Fibroblast of the aortic adventitia (primary cell): ENCODE results near the gene MIB1. TPM values are rescaled to one million over a fixed set of nuclear protein-coding genes. Genes with fewer than 3 reads are reported as not detected.

Source experiments
- DNase-seq: peaks from one replicate; pipeline ENCODE4 v3.0.0-alpha.2; 2010; ENCODE audit warnings: low read depth
- H3K4me3 ChIP-seq: 2 replicates; pipeline ENCODE4 v1.5.1; 2011; ENCODE audit warnings: low read depth, mild to moderate bottlenecking, control low read depth, low read length, moderate library complexity
- total RNA-seq: library from RNA; depleted of rRNA; stranded (reverse); fragments of >200 nt; gene quantifications from 2 replicates; pipeline ENCODE4 v1.2.3, GENCODE V29; 2012; ENCODE audit warnings: low replicate concordance
- TF ChIP-seq, protein P1 (sequence below): IDR thresholded peaks from 2 replicates; pipeline ENCODE4 v1.5.1; 2011; ENCODE audit warnings: mild to moderate bottlenecking, low read length, control low read depth, inconsistent platforms; ENCODE audit not compliant: insufficient read depth

The MIB1 gene
- total RNA-seq, 1 donor, result 47.0 TPM

DNA sequence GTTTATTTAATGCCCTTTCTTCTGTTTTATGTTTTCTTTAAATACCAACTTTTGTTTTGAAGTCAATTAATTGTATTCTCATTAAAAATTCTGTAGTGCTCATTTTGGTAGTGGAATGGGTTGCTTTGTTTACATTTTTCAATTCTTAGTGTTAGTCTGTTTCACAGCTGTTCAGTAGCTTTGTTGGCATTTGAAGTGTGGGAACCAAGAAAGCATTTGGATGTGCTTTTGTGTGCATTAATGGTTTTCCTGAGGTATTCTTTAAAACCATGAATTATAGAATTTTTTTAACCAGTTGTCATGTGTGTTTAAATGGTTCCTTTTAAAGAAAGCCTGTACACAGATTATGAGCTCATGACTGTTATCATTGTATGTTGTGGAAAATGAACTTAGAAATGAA lies 19.7 kb downstream of the MIB1 start:
- peak; percentile 13 for DNase-seq
- TF ChIP-seq, protein P1, sequence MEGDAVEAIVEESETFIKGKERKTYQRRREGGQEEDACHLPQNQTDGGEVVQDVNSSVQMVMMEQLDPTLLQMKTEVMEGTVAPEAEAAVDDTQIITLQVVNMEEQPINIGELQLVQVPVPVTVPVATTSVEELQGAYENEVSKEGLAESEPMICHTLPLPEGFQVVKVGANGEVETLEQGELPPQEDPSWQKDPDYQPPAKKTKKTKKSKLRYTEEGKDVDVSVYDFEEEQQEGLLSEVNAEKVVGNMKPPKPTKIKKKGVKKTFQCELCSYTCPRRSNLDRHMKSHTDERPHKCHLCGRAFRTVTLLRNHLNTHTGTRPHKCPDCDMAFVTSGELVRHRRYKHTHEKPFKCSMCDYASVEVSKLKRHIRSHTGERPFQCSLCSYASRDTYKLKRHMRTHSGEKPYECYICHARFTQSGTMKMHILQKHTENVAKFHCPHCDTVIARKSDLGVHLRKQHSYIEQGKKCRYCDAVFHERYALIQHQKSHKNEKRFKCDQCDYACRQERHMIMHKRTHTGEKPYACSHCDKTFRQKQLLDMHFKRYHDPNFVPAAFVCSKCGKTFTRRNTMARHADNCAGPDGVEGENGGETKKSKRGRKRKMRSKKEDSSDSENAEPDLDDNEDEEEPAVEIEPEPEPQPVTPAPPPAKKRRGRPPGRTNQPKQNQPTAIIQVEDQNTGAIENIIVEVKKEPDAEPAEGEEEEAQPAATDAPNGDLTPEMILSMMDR, result no peak
- H3K4me3 ChIP-seq, result no peak overlapping the region

DNA sequence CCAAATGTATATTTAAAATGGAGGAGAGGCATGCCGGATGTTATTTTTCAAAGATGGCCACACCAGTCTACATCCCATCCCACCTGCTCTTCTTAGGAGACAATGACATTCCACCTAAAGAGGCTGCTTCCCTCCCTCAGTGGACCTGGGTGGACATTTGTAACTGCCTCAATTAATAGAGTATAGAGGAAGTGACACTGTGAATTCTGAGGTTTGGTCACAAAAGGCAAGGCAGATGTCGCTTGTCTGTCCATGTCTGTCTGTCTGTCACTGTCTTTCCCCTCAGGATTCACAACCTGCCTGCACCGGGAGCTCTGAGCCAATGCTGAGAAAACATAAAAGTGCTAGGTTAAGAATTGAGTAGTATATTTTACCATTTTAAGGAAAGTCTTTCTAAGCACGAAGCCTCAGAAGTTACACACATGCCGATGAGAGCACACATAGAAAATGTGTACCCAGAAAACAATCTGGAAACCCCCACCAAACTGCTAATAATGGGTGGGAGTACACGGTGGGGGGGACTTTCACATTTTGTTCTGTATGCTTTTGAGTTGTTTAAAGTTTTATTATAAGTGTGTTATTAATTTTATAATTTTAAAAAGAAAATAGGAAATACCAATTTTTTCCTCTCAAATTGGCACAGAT lies 21.0 kb downstream of the MIB1 start:
- TF ChIP-seq, protein P1, result no peak

DNA sequence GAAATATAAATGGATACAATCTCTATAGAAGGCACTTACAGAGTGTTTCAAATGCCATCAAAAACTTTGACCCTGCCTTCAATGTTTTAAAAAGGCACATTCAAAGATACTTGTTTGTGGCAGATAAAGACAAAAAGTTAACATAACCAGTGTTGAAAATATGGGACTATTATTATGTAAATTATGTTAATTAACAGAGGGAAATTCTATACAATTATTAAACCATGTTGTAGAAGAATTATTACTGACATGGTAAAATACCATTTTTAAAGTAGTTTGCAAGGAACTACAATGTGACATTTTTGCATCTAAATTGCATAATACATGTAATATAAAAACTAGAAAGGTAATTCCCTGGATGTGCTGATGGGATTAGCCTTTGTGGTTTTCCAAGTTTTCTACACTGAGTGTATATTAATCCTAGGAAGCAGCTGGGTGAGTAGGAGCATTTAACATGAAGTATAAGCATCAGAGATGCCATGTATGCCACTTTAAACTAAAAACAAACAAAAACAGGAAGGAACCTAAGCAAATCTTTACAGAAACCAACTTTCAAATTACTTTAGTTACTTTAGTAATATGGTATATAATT lies 21.7 kb downstream of the MIB1 start:
- TF ChIP-seq, protein P1, result no peak
- no peak for DNase-seq
- no peak overlapping the region for H3K4me3 ChIP-seq

More for the DNA sequence above, 21.0 kb downstream of the MIB1 start:
- no peak for DNase-seq
- no peak overlapping the region for H3K4me3 ChIP-seq

DNA sequence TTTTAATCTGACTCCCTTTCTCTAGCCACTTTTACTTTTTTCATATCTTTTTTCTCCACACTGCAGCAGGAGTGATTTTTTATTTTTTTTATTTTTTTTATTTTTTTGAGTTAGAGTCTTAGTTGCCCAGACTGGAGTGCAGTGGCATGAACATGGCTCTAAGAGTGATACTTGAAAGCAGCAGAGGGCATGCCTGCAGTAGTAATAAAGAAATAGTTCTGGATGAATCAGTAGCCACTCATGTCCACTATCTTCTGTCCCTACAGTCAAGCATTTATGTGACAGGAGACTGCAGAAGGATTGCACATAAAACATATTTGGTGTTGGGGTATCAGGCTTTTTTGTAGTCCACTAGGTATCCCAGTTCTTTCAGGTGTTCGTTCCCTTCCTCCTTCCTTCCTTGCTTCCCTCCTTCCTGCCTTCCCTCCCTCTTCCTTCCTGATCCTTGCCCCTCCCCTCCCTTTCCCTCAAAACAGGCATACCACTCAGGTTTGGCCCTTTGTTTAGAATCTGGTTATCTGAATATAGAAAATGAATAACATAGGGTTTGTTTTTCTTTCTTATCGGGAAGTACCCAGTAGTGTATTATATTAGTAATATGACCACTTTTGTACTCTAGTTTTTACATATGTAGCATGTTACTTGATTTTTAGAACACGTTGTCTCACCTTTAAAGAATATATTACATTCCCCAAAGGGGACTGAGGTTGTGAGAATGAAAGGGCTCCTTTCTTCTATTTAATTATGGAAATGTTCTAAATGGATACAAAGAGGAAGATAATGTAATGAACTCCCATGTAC lies 23.5 kb downstream of the MIB1 start:
- no peak for DNase-seq

DNA sequence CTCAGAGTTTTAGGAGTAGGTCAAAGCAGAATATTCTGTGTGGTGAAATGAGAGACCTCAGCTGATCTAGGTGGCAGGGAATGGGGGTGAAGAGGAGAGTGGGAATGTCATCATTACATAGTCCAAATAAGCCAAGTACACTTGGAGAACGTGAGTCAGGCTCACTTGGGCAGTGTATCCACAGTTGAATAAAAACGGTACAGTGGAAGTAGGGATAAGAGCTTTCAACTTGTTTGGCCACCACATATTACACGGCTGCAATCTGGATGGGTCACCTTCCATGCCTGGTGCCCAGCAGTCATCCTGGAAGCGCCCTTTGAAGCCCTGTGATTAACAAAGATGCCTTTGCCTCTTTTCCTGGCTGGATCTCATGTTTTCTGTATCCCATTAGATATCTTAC lies 28.6 kb downstream of the MIB1 start:
- no peak for DNase-seq
- H3K4me3 ChIP-seq, result no peak overlapping the region
- TF ChIP-seq, protein P1, result no peak

More for the DNA sequence above, 23.5 kb downstream of the MIB1 start:
- H3K4me3 ChIP-seq, result no peak overlapping the region
- TF ChIP-seq, protein P1, result no peak

DNA sequence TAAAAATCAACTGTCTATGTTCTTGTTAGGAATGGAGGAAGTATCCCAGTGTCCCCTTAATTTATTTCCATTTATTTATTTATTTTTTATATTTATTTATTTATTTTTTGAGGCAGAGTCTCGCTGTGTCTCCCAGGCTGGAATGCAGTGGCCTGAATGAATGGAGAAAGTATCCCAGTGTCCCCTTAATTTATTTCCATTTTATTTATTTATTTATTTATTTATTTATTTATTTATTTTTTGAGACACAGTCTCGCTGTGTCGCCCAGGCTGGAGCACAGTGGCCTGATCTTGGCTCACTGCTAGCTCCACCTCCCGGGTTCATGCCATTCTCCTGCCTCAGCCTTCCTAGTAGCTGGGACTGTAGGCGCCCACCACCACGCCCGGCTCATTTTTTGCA lies 34.1 kb downstream of the MIB1 start:
- no peak for DNase-seq
- TF ChIP-seq, protein P1, result no peak

More for the DNA sequence above, 34.1 kb downstream of the MIB1 start:
- no peak overlapping the region for H3K4me3 ChIP-seq
